H9 (cell line): Measurements from ENCODE around the gene ZNF853. TPM values are rescaled to one million over a fixed set of nuclear protein-coding genes. Genes with fewer than 3 reads are reported as not detected.

ENCODE experiments used
- DNase-seq: peaks from one replicate; pipeline ENCODE4 v3.0.0-alpha.2; 2017
- H2AFZ ChIP-seq: one replicate; pipeline ENCODE4 v1.6.1; 2013; ENCODE audit warnings: mild to moderate bottlenecking, low read length, control low read depth, moderate library complexity
- H2AK5ac ChIP-seq: 2 replicates; pipeline ENCODE4 v1.6.1; 2013; ENCODE audit warnings: low read length, control low read depth, mixed read lengths; ENCODE audit not compliant: insufficient read length
- H2BK120ac ChIP-seq: one replicate; pipeline ENCODE4 v1.6.1; 2013; ENCODE audit warnings: low read depth, mild to moderate bottlenecking, low read length, control low read depth, inconsistent platforms; ENCODE audit not compliant: poor library complexity, severe bottlenecking
- H2BK12ac ChIP-seq: 2 replicates; pipeline ENCODE4 v1.6.1; 2013; ENCODE audit warnings: low read length, control low read depth, mixed read lengths, low read depth; ENCODE audit not compliant: insufficient read length
- H2BK15ac ChIP-seq: 2 replicates; pipeline ENCODE4 v1.6.1; 2013; ENCODE audit warnings: low read depth, low read length, control low read depth
- H2BK20ac ChIP-seq: one replicate; pipeline ENCODE4 v1.6.1; 2013; ENCODE audit warnings: low read depth, mild to moderate bottlenecking, low read length, control low read depth, inconsistent platforms; ENCODE audit not compliant: poor library complexity, severe bottlenecking
- H2BK5ac ChIP-seq: 2 replicates; pipeline ENCODE4 v1.6.1; 2013; ENCODE audit warnings: low read length, control low read depth, mixed read lengths; ENCODE audit not compliant: insufficient read length
- H3K14ac ChIP-seq: 2 replicates; pipeline ENCODE4 v1.6.1; 2013; ENCODE audit warnings: low read length, control low read depth; ENCODE audit not compliant: insufficient read depth
- H3K18ac ChIP-seq: 2 replicates; pipeline ENCODE4 v1.6.1; 2013; ENCODE audit warnings: low read depth, mild to moderate bottlenecking, mixed read lengths, low read length, control low read depth; ENCODE audit not compliant: insufficient read length
- H3K23ac ChIP-seq: 2 replicates; pipeline ENCODE4 v1.6.1; 2013; ENCODE audit warnings: low read length, control low read depth, mixed read lengths, low read depth; ENCODE audit not compliant: insufficient read length
- H3K23me2 ChIP-seq: 2 replicates; pipeline ENCODE4 v1.6.1; 2013; ENCODE audit warnings: low read depth, mild to moderate bottlenecking, mixed read lengths, low read length, control low read depth; ENCODE audit not compliant: insufficient read length, poor library complexity, severe bottlenecking
- H3K27ac ChIP-seq: 2 replicates; pipeline ENCODE4 v1.5.1; 2013; ENCODE audit warnings: low read length, control low read depth, mixed read lengths, low read depth; ENCODE audit not compliant: insufficient read length
- H3K27me3 ChIP-seq: 2 replicates; pipeline ENCODE4 v1.6.1; 2013; ENCODE audit warnings: low read length, control low read depth, inconsistent platforms; ENCODE audit not compliant: insufficient read depth
- H3K4ac ChIP-seq: 2 replicates; pipeline ENCODE4 v1.6.1; 2013; ENCODE audit warnings: low read depth, mild to moderate bottlenecking, control low read depth, inconsistent platforms, low read length, moderate library complexity
- H3K4me1 ChIP-seq: 2 replicates; pipeline ENCODE4 v1.6.1; 2013; ENCODE audit warnings: low read length, control low read depth, inconsistent platforms; ENCODE audit not compliant: insufficient read depth
- H3K4me2 ChIP-seq: 2 replicates; pipeline ENCODE4 v1.6.1; 2013; ENCODE audit warnings: low read length, control low read depth, mixed read lengths; ENCODE audit not compliant: insufficient read length, insufficient read depth
- H3K56ac ChIP-seq: 2 replicates; pipeline ENCODE4 v1.6.1; 2013; ENCODE audit warnings: low read depth, mild to moderate bottlenecking, mixed read lengths, low read length, control low read depth; ENCODE audit not compliant: insufficient read length
- H3K79me1 ChIP-seq: 2 replicates; pipeline ENCODE4 v1.6.1; 2013; ENCODE audit warnings: low read depth, mild to moderate bottlenecking, moderate library complexity, low read length, control low read depth, inconsistent platforms; ENCODE audit not compliant: insufficient read depth, poor library complexity, severe bottlenecking
- H3K79me2 ChIP-seq: 2 replicates; pipeline ENCODE4 v1.6.1; 2013; ENCODE audit warnings: low read length, control low read depth, inconsistent platforms; ENCODE audit not compliant: insufficient read depth
- H3K9ac ChIP-seq: 2 replicates; pipeline ENCODE4 v1.6.1; 2013; ENCODE audit warnings: low read length, control low read depth, mixed read lengths; ENCODE audit not compliant: insufficient read length; ENCODE audit errors: extremely low read depth
- H3K9me3 ChIP-seq: one replicate; pipeline ENCODE4 v1.6.1; 2013; ENCODE audit warnings: low read depth, low read length, inconsistent platforms; ENCODE audit not compliant: control insufficient read depth
- H3T11ph ChIP-seq: one replicate; pipeline ENCODE4 v1.6.1; 2013; ENCODE audit warnings: mild to moderate bottlenecking, low read length, control low read depth, inconsistent platforms
- H4K20me1 ChIP-seq: one replicate; pipeline ENCODE4 v1.6.1; 2013; ENCODE audit not compliant: control insufficient read depth, insufficient read length, insufficient read depth
- H4K5ac ChIP-seq: 2 replicates; pipeline ENCODE4 v1.6.1; 2013; ENCODE audit warnings: low read depth, mild to moderate bottlenecking, mixed read lengths, low read length, control low read depth; ENCODE audit not compliant: insufficient read length
- H4K8ac ChIP-seq: replicated peaks from 2 replicates; pipeline ENCODE4 v1.6.1; 2013; ENCODE audit warnings: low read length, control low read depth, mixed read lengths, low read depth; ENCODE audit not compliant: insufficient read length
- H4K91ac ChIP-seq: 2 replicates; pipeline ENCODE4 v1.6.1; 2013; ENCODE audit warnings: low read depth, mild to moderate bottlenecking, moderate library complexity, mixed read lengths, low read length, control low read depth; ENCODE audit not compliant: insufficient read length
- H3K27ac Mint-ChIP-seq, 3 experiments: 2 replicates in 2 of 3; 3 replicates in 1 of 3; pipeline ENCODE4 v1.8.0; 2020 to 2021; ENCODE audit warnings: mixed read lengths in 3 of 3, mild to moderate bottlenecking in 1 of 3, moderate library complexity in 1 of 3
- H3K27me3 Mint-ChIP-seq: 2 replicates; pipeline ENCODE4 v1.8.0; 2021; ENCODE audit warnings: low read depth, mild to moderate bottlenecking, moderate library complexity, mixed read lengths
- H3K36me3 Mint-ChIP-seq, 3 experiments: 2 replicates in 2 of 3; 3 replicates in 1 of 3; pipeline ENCODE4 v1.8.0; 2020 to 2021; ENCODE audit warnings: low read depth in 3 of 3, mixed read lengths in 3 of 3; ENCODE audit not compliant: insufficient read depth in 1 of 3
- H3K4me1 Mint-ChIP-seq, 2 experiments: 2 replicates each; pipeline ENCODE4 v1.8.0; 2020; ENCODE audit warnings: mixed read lengths in 2 of 2
- H3K4me3 Mint-ChIP-seq, 2 experiments: 2 replicates in 1 of 2; 3 replicates in 1 of 2; pipeline ENCODE4 v1.8.0; 2020 to 2021; ENCODE audit warnings: mild to moderate bottlenecking in 2 of 2, mixed read lengths in 2 of 2, moderate library complexity in 1 of 2
- H3K9me3 Mint-ChIP-seq, 2 experiments: 2 replicates in 1 of 2; 3 replicates in 1 of 2; pipeline ENCODE4 v1.8.0; 2020; ENCODE audit warnings: mild to moderate bottlenecking in 2 of 2, mixed read lengths in 2 of 2, moderate library complexity in 1 of 2
- WGBS: extraction: QIAGEN DNeasy Blood & Tissue Kit; methylation state at CpG from one replicate; pipeline ENCODE4 v1.1.7; 2013; ENCODE audit warnings: missing lambda C conversion rate, low lambda C conversion rate, mixed read lengths; ENCODE audit not compliant: insufficient read length; ENCODE audit errors: extremely low coverage; 5-methylcytosine and 5-hydroxymethylcytosine counted together
- total RNA-seq: library from RNA; stranded (reverse); gene quantifications from 2 replicates; pipeline ENCODE4 v1.2.1, GENCODE V29; 2021
- TF ChIP-seq, protein P1 (sequence below): fragments of 200-600 bp; sonication (generic); conservative IDR thresholded peaks from 3 replicates; pipeline ENCODE4 v1.8.0; 2021; ENCODE audit warnings: antibody characterized with exemption, mild to moderate bottlenecking

ZNF853 gene
- total RNA-seq, 1 experiment from 2014 or later, result 9.6 TPM

GRCh38 chr7:6571160-6571779 is 44.1 kb upstream of the ZNF853 start:
- no peak overlapping the region for H3K4ac ChIP-seq
- no CpG with 5 or more reads among the region's 7 CpGs for WGBS
- no peak overlapping the region for H2AFZ ChIP-seq
- no peak overlapping the region for H3K4me3 Mint-ChIP-seq
- H2AK5ac ChIP-seq, result no peak overlapping the region
- H2BK12ac ChIP-seq, result no peak overlapping the region
- no peak overlapping the region for H4K8ac ChIP-seq
- peaks cover 2% of the 10 kb centered on the region for H3K27me3 Mint-ChIP-seq
- no peak overlapping the region for H4K5ac ChIP-seq
- H3K4me1 ChIP-seq, result no peaks in the 10 kb centered on the region
- H3K79me1 ChIP-seq, result no peaks in the 10 kb centered on the region
- no peaks in the 10 kb centered on the region for H3K27me3 ChIP-seq
- no peaks in the 10 kb centered on the region for H3K36me3 Mint-ChIP-seq
- no peaks in the 10 kb centered on the region for H3K23me2 ChIP-seq
- no peak overlapping the region for H3T11ph ChIP-seq
- no peak overlapping the region for H2BK120ac ChIP-seq
- H2BK5ac ChIP-seq, result no peak overlapping the region
- no peaks in the 10 kb centered on the region for H3K79me2 ChIP-seq
- no peak overlapping the region for H3K18ac ChIP-seq
- H3K27ac Mint-ChIP-seq, result no peak overlapping the region
- no peak overlapping the region for H3K9ac ChIP-seq
- H2BK20ac ChIP-seq, result no peak overlapping the region
- no peaks in the 10 kb centered on the region for H4K20me1 ChIP-seq
- H3K9me3 Mint-ChIP-seq, result no peaks in the 10 kb centered on the region
- no peak overlapping the region for H4K91ac ChIP-seq
- H2BK15ac ChIP-seq, result no peak overlapping the region
- no peak overlapping the region for H3K27ac ChIP-seq
- H3K56ac ChIP-seq, result no peak overlapping the region
- H3K4me2 ChIP-seq, result no peak overlapping the region
- no peak for DNase-seq
- no peaks in the 10 kb centered on the region for H3K9me3 ChIP-seq
- no peak overlapping the region for H3K14ac ChIP-seq
- TF ChIP-seq, protein P1, sequence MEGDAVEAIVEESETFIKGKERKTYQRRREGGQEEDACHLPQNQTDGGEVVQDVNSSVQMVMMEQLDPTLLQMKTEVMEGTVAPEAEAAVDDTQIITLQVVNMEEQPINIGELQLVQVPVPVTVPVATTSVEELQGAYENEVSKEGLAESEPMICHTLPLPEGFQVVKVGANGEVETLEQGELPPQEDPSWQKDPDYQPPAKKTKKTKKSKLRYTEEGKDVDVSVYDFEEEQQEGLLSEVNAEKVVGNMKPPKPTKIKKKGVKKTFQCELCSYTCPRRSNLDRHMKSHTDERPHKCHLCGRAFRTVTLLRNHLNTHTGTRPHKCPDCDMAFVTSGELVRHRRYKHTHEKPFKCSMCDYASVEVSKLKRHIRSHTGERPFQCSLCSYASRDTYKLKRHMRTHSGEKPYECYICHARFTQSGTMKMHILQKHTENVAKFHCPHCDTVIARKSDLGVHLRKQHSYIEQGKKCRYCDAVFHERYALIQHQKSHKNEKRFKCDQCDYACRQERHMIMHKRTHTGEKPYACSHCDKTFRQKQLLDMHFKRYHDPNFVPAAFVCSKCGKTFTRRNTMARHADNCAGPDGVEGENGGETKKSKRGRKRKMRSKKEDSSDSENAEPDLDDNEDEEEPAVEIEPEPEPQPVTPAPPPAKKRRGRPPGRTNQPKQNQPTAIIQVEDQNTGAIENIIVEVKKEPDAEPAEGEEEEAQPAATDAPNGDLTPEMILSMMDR, result no peak
- no peak overlapping the region for H3K23ac ChIP-seq
- no peaks in the 10 kb centered on the region for H3K4me1 Mint-ChIP-seq
